ENCODE results near the gene HOXB9.

Gene HOXB9

DNA sequence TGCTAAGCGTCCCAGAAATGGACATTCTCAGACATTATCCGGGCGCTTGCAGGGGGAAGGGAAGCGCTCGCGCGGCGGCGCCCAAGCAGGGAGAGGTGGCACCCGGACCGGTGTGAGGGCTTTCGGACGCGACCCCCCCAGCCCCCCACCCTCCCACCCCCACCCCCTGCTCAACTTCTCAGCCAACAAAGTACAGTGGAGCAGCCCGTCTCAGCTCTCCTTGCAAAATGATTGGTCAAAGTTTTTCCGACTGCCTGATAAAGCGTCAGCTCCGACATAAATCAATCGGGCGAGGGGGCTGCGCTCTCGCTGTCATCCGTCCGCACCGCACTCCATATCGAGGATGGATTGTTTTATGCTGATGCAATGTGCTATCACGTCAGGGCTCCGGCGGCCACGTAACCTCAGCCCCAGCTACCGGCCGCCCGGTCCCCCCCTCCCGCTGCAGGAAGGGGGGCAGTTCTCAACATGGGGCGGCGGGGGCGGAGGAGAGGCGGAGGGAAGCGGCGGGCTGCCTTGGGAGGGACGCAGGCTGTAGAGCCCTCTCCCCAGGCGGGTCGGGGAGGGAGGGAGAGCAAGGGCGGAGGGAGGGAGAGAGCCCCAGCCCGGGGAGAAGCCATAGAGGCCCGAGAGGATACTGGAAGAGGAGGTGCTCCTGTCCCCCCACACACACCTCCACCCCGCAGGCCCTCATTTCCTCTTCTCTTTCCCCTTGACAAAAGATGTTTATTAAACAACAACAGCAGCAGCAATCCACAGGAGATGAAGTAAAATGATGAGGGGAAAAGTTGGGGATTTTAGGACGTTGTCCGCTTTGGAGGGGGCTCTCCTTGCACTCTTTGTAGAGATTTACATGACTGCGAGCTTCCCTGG is at the start of gene HOXB9:
HOXB9 (minus strand) TSS at position 114 of the 873 bp plus-strand sequence; CDS start at position 25, 89 bp downstream.
- H3K9me3 Mint-ChIP-seq = no peaks in the 10 kb centered on the region
- intact Hi-C loops (cut with micrococcal nuclease) = no loop called here
- H3K27me3 Mint-ChIP-seq = peaks cover 98% of the 10 kb centered on the region
- H3K27ac Mint-ChIP-seq = no peak within 1 kb of the TSS
- H3K4me3 Mint-ChIP-seq = peak within 1 kb of the TSS; percentile 73
- peaks cover 11% of the 10 kb centered on the region for H3K4me1 Mint-ChIP-seq (ENCODE audit: low read depth)
- no peaks in the 10 kb centered on the region for H3K36me3 Mint-ChIP-seq (ENCODE audit: low read depth)

DNA sequence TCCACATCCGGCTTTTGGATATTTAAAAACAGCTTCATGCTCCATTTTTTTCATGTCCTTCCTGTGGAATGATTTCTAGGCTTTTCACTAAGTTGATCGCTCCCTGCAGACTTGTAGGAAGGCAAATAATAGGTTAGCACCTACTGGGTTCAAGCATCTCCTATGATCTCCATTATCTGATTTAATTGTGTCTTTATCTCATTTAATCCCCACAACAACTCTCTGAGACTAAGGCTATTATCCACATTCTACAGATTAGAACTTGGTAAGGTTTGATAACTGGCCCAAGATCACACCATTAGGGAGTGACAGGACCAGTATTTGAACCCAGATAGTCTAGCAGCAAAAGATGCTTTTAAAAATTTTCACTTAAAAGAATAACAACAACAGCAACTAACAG is 46.2 kb upstream of the HOXB9 start:
- no peak overlapping the region for H3K27ac Mint-ChIP-seq
- intact Hi-C loops (cut with micrococcal nuclease) = no loop called here

DNA sequence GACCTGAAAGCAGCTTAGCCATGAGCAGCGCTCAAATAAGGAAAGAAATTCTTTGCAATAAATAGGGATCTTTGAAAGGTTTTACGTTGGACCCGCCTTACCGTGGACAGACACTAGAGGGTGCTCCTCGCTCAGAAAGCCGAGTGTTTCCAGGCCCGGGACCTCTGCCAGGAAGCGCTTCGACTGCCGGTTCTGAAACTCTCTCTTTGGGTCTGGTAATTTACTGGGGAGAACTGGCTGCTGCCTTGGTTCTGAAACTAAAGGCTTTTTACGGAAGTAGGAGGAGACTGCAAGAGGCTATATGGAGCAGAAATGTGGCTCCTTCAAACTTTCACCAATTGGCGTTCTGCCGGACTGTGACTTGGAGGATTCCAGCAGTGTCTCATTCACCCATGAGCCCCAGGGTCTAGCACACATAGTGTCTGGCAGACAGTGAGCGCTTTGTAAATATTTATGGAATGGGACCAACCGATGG is 45.6 kb upstream of the HOXB9 start:
- Mint-ChIP-seq H3K36me3 (ENCODE audit: low read depth) (no peaks in the 10 kb centered on the region), H3K27me3 (peaks cover 58% of the 10 kb centered on the region), H3K9me3 (no peaks in the 10 kb centered on the region), H3K4me3 (no peak overlapping the region), H3K27ac (no peak overlapping the region), H3K4me1 (ENCODE audit: low read depth) (peaks cover 6% of the 10 kb centered on the region)
- intact Hi-C loops (cut with micrococcal nuclease) = no loop called here

More for the DNA sequence above, 46.2 kb upstream of the HOXB9 start:
- no peak overlapping the region for H3K4me3 Mint-ChIP-seq
- H3K9me3 Mint-ChIP-seq = no peaks in the 10 kb centered on the region
- peaks cover 6% of the 10 kb centered on the region for H3K4me1 Mint-ChIP-seq (ENCODE audit: low read depth)
- peaks cover 62% of the 10 kb centered on the region for H3K27me3 Mint-ChIP-seq
- H3K36me3 Mint-ChIP-seq (ENCODE audit: low read depth) = no peaks in the 10 kb centered on the region

DNA sequence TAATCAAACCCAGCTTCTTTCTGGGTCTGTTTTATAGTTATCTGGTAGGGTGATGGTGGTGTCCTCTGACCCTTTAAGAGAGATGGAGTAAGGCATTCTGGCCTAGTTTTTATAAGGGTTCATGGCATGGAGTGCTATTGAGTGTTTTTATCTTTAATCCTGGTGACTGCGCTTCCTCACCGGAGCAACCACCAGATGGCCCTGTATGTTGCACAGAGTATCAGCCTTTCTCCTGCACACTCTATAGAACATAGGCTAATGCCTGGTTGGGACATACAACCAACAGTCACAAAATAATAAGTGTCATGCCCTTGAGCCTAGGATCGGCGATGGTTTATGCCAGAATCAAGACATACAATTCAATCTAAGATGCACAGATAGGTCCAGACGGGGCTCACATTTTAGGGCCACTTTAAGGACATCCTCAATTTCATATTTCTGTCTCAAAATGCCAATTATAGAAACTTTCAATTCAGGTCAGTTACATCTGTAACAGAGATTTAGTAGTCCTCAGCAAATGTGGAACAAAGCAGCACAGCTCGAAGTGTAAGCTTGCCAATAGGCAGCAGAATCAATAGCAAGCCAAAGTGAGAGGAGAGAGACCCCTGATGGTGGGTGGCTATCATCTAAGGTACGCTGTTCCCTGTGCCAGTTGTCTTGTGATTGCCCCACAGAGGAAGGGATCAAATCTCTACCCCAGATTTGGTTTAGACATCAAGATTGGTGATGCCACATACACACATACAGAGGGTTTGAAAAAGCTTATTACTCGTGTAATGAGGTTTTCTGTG is 37.2 kb upstream of the HOXB9 start:
- no peak overlapping the region for H3K27ac Mint-ChIP-seq
- H3K36me3 Mint-ChIP-seq (ENCODE audit: low read depth) = no peaks in the 10 kb centered on the region
- intact Hi-C loops (cut with micrococcal nuclease) = no loop called here
- H3K9me3 Mint-ChIP-seq = no peaks in the 10 kb centered on the region
- H3K4me3 Mint-ChIP-seq = no peak overlapping the region
- peaks cover 40% of the 10 kb centered on the region for H3K27me3 Mint-ChIP-seq
- no peaks in the 10 kb centered on the region for H3K4me1 Mint-ChIP-seq (ENCODE audit: low read depth)

DNA sequence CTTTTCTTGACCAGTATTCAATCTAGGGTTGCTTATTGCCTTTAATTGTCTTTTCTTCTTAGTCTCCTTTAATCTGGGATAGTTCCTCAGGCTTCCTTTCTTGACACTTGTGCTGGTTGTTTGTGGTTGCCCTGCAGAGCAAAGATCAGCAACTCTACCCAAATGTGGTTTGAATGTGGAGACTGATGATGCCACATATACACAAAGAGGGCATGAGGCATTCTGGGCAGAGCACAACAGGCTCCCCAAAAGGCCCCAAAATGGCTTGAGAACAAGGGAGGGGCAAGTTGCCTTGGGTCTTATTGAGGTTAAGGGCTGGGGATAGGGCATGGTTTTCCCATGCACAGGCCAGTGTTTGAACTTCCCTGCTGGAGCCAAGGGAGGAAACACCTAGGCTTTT is 29.8 kb upstream of the HOXB9 start:
- intact Hi-C loops (cut with micrococcal nuclease) = no loop called here
- H3K4me1 Mint-ChIP-seq (ENCODE audit: low read depth) = no peaks in the 10 kb centered on the region
- H3K4me3 Mint-ChIP-seq = no peak overlapping the region
- no peaks in the 10 kb centered on the region for H3K36me3 Mint-ChIP-seq (ENCODE audit: low read depth)
- no peaks in the 10 kb centered on the region for H3K9me3 Mint-ChIP-seq
- H3K27me3 Mint-ChIP-seq = peaks cover 45% of the 10 kb centered on the region
- no peak overlapping the region for H3K27ac Mint-ChIP-seq

DNA sequence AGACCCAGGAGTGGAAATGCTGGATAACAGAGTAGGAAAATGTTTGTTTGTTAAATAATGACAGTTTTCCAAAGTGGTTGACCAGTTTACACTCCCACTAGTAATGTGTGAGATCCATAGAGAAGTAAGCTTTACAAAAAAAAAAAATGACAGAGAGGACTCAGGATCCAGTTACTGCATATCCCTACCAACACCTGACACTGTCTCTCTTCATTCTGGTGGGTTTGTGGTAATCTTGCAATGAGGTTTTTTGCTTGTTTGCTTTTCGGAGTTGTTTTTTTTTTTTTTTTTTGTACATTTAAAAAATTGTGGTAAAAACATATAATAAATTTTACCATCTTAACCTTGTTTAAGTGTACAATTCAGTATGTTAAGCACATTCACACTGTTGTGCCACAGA is 23.6 kb upstream of the HOXB9 start:
- Mint-ChIP-seq H3K4me3 (no peak overlapping the region), H3K27ac (no peak overlapping the region), H3K4me1 (ENCODE audit: low read depth) (peaks cover 15% of the 10 kb centered on the region), H3K9me3 (no peaks in the 10 kb centered on the region), H3K27me3 (peaks cover 70% of the 10 kb centered on the region), H3K36me3 (ENCODE audit: low read depth) (no peaks in the 10 kb centered on the region)
- intact Hi-C loops (cut with micrococcal nuclease) = no loop called here

DNA sequence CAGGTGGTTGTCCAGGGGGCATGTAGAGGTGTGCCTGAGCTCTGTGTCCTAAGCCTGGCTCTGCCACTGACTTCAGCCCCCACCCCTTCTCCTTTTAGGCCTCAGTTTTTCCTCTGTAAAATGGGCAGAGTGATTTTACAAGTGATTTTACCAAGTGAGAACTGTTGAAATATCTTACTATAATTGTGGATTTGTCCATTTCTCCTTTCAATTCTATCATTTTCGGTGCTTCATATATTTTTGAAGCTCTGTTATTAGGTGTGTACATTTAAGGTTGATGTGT is 21.7 kb upstream of the HOXB9 start:
- intact Hi-C loops (cut with micrococcal nuclease) = no loop called here
- H3K4me3 Mint-ChIP-seq = peak overlapping the region; percentile 72
- H3K27me3 Mint-ChIP-seq = peaks cover 83% of the 10 kb centered on the region
- no peak overlapping the region for H3K27ac Mint-ChIP-seq
- no peaks in the 10 kb centered on the region for H3K36me3 Mint-ChIP-seq (ENCODE audit: low read depth)
- H3K9me3 Mint-ChIP-seq = no peaks in the 10 kb centered on the region
- H3K4me1 Mint-ChIP-seq (ENCODE audit: low read depth) = peaks cover 15% of the 10 kb centered on the region

DNA sequence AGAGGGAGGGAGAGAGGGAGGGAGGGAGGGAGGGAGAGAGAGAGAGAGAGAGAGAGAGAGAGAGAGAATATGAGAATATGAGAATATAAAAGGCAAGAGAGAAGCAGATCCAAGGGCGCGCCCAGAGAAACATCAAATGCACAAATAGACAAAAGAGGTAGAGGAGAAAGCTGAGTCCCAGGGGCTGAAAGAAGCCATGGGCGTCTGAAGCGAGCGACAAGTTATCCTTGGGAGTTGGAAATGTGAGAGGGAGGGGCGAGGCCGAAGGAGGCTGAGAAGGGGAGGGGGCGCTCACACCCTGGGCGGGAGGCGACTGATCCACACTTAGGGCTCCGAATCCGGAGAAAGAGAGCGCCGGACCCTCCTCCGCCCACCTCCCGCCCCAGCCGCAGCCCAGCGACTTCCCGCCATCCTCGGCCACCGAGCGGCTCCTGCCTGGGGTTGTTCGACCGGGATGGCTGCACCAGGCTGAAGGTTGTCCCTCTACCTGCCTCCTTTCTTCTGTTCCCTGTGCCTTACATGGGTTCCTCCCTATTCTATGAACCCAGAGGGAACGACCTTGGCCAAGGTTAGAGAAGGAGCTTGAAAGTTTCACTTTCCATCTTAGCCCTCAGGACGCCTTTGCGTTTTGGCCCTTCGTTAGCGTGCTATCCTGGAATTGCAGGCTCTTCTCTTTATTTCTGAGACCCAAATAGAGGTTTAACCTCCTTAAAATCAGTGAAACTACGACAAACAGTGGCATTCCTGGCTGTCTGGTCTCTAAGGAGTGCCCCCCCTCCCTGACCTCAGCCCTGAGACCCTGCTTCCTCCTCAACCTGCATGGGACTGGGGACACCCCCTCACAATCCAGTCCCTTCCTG is 21.2 kb upstream of the HOXB9 start:
- Mint-ChIP-seq H3K4me3 (peak overlapping the region; percentile 72), H3K27ac (peak overlapping the region; percentile 13), H3K9me3 (no peaks in the 10 kb centered on the region), H3K36me3 (ENCODE audit: low read depth) (no peaks in the 10 kb centered on the region), H3K4me1 (ENCODE audit: low read depth) (peaks cover 18% of the 10 kb centered on the region), H3K27me3 (peaks cover 87% of the 10 kb centered on the region)
- intact Hi-C loops (cut with micrococcal nuclease) = no loop called here

DNA sequence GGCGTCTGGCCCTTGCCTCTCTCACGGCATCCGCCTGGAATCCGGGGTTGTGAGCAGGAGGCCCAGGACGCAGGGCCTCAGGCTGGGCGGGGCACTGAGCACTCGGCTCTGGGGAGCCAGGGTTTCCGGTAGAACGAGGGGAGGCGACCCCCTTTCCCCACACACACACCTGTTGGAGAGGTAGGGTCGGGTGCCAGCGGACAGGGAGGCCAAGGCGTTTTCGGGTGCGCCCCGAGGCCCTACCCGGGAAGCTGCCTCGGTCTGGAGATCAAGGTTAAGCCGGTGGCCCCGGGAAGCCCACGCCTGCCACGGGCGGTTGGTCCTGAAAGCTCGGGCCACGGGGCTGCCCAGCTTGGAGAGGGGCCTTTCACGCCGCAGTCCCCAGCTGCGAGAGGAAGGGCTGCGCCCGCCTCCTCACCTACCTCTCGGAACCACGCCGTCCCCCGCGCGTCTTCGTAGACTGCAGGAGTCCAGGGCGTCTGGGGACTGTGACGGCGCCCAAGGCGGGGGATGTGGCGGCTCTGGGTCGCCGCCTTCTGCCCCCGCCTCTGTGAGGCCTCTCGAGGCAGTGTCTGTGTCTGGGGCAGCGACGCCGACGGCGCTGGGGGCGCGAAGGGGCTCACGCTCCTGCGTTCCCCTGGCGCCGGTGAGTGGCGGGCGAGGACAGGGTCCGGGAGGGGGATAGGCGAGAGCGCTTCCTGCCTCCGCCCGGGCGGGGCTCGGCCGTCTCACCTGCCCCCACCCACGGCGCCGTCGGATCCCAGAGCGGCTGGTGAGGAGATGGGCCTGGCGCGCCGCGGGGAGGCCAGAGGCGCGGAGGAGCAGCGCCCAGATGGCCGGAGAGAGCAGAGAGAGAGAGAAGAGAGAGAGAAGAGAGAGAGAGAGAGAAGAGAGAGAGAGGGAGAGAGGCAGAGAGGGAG is 20.3 kb upstream of the HOXB9 start:
- Mint-ChIP-seq H3K36me3 (ENCODE audit: low read depth) (no peaks in the 10 kb centered on the region), H3K27me3 (peaks cover 92% of the 10 kb centered on the region), H3K4me3 (peak overlapping the region; percentile 72), H3K9me3 (no peaks in the 10 kb centered on the region), H3K4me1 (ENCODE audit: low read depth) (peaks cover 22% of the 10 kb centered on the region), H3K27ac (peak overlapping the region; percentile 13)
- intact Hi-C loops (cut with micrococcal nuclease) = no loop called here

DNA sequence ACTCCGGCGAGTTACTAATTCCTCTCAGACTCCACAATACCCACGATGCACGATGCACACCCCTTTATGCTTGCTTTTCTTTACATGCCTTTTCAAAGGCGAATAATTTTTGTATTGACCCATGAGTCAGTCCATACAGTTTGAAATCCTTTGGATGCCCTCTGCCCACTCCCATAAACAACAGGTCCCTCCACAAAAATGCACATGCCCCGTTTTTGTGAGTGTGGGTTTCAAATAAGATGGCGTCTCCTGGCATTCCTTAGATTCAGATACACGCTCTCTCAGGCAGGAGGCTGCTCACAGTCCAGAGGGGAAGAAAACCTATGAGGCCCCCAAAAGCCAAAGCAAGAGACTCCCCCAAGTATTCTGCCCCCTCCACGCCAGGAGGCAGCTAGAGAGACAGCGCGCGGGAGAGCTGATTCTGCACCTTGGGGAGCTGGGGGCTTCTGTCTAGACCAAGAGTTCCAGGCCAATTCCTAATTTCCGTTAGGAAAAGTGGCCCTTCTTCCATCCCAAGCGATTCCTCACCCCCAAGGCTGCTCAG is 19.6 kb upstream of the HOXB9 start:
- peaks cover 93% of the 10 kb centered on the region for H3K27me3 Mint-ChIP-seq
- H3K9me3 Mint-ChIP-seq = no peaks in the 10 kb centered on the region
- H3K36me3 Mint-ChIP-seq (ENCODE audit: low read depth) = no peaks in the 10 kb centered on the region
- intact Hi-C loops (cut with micrococcal nuclease) = no loop called here
- H3K4me3 Mint-ChIP-seq = no peak overlapping the region
- H3K4me1 Mint-ChIP-seq (ENCODE audit: low read depth) = peaks cover 25% of the 10 kb centered on the region
- H3K27ac Mint-ChIP-seq = no peak overlapping the region

DNA sequence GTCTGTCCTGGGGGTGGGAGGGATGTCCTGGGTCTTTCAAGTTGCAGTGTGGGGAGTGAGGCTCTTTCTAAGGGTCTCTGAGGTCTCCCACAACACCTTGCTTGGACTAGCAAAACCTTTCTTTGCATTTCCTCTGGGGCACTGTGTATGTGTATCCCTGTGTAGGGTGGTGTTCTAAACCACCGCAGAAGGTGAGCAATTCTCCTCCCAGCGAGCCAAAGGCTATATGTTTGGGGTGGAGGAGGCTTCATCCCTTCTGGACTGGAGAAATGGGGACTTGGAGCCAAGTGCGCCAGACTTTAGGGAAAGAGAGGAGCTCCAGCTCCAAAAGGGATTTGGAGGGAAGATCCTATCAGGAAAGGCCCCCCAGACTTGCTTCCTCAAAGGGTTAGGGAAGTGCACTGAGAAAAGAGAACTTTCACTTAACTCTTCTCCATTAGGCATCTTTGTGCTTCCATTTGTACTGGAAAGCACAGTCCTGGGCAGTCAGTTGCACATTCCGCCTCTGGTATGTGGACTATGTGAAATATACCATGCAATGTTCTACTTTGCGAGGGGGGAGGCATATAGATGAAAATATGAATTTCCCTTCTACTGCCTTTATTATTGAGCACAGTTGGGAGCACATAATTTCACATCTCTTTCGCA is 18.9 kb upstream of the HOXB9 start:
- Mint-ChIP-seq H3K27me3 (peaks cover 93% of the 10 kb centered on the region), H3K4me1 (ENCODE audit: low read depth) (peaks cover 25% of the 10 kb centered on the region), H3K36me3 (ENCODE audit: low read depth) (no peaks in the 10 kb centered on the region), H3K4me3 (no peak overlapping the region), H3K27ac (no peak overlapping the region), H3K9me3 (no peaks in the 10 kb centered on the region)
- intact Hi-C loops (cut with micrococcal nuclease) = no loop called here

DNA sequence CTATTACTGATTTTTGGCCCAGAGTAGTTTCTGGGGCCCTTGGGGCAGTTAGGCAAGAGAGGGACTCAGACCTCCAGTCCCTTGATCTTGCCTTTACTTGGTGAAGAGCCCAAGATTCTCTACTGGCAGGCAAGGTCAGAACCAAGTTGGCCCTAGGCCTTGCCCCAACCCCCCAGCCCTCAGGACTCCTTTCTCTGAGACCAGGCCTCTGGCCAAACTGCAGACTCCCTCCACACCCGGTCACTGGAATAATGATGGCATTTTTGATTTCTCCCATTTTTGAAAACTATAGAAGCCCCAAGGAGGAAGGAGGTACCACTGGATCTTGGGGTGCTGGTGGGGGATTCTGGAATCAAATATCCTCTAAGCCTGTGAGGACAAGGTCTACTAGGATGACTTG is 18.0 kb upstream of the HOXB9 start:
- H3K27ac Mint-ChIP-seq = no peak overlapping the region
- no peak overlapping the region for H3K4me3 Mint-ChIP-seq
- no peaks in the 10 kb centered on the region for H3K36me3 Mint-ChIP-seq (ENCODE audit: low read depth)
- intact Hi-C loops (cut with micrococcal nuclease) = no loop called here
- H3K4me1 Mint-ChIP-seq (ENCODE audit: low read depth) = peaks cover 25% of the 10 kb centered on the region
- peaks cover 94% of the 10 kb centered on the region for H3K27me3 Mint-ChIP-seq
- no peaks in the 10 kb centered on the region for H3K9me3 Mint-ChIP-seq
